ENCODE data around the gene DYNLRB1.
A peak's percentile ranks its signal among the peaks of the same experiment; 100 is the strongest.

DYNLRB1 gene

GRCh38 chr20:34522969-34523871, 7.0 kb downstream of the DYNLRB1 start:
- Mint-ChIP-seq H3K27ac (no peak overlapping the region), H3K36me3 (peaks cover 3% of the 10 kb centered on the region), H3K4me1 (ENCODE audit: low read depth) (peaks cover 45% of the 10 kb centered on the region), H3K27me3 (no peaks in the 10 kb centered on the region), H3K9me3 (ENCODE audit: low read depth) (no peaks in the 10 kb centered on the region), H3K4me3 (no peak overlapping the region)

- peaks cover 3% of the 10 kb centered on the region for H3K36me3 Mint-ChIP-seq
Measured at GRCh38 chr20:34524426-34524825, 8.2 kb downstream of the DYNLRB1 start.

GRCh38 chr20:34525342-34525708, 9.1 kb downstream of the DYNLRB1 start:
- peaks cover 3% of the 10 kb centered on the region for H3K36me3 Mint-ChIP-seq
- H3K4me1 Mint-ChIP-seq (ENCODE audit: low read depth) = peaks cover 30% of the 10 kb centered on the region
- H3K9me3 Mint-ChIP-seq (ENCODE audit: low read depth) = no peaks in the 10 kb centered on the region
- H3K27me3 Mint-ChIP-seq = no peaks in the 10 kb centered on the region
- H3K4me3 Mint-ChIP-seq = no peak overlapping the region
- H3K27ac Mint-ChIP-seq = no peak overlapping the region

More at GRCh38 chr20:34524426-34524825, 8.2 kb downstream of the DYNLRB1 start:
- Mint-ChIP-seq H3K4me1 (ENCODE audit: low read depth) (peaks cover 34% of the 10 kb centered on the region), H3K27me3 (no peaks in the 10 kb centered on the region), H3K4me3 (no peak overlapping the region), H3K27ac (no peak overlapping the region), H3K9me3 (ENCODE audit: low read depth) (no peaks in the 10 kb centered on the region)

GRCh38 chr20:34525709-34526416, 9.6 kb downstream of the DYNLRB1 start:
- H3K4me3 Mint-ChIP-seq = no peak overlapping the region
- no peaks in the 10 kb centered on the region for H3K9me3 Mint-ChIP-seq (ENCODE audit: low read depth)
- no peak overlapping the region for H3K27ac Mint-ChIP-seq
- peaks cover 32% of the 10 kb centered on the region for H3K4me1 Mint-ChIP-seq (ENCODE audit: low read depth)
- peaks cover 3% of the 10 kb centered on the region for H3K36me3 Mint-ChIP-seq
- no peaks in the 10 kb centered on the region for H3K27me3 Mint-ChIP-seq

GRCh38 chr20:34526466-34526865, 10.2 kb downstream of the DYNLRB1 start:
- peaks cover 3% of the 10 kb centered on the region for H3K36me3 Mint-ChIP-seq

GRCh38 chr20:34527016-34527415, 10.8 kb downstream of the DYNLRB1 start:
- no peak overlapping the region for H3K4me3 Mint-ChIP-seq
- no peak overlapping the region for H3K27ac Mint-ChIP-seq
- no peaks in the 10 kb centered on the region for H3K27me3 Mint-ChIP-seq
- H3K9me3 Mint-ChIP-seq (ENCODE audit: low read depth) = no peaks in the 10 kb centered on the region
- peaks cover 28% of the 10 kb centered on the region for H3K4me1 Mint-ChIP-seq (ENCODE audit: low read depth)
- peaks cover 1% of the 10 kb centered on the region for H3K36me3 Mint-ChIP-seq

More at GRCh38 chr20:34526466-34526865, 10.2 kb downstream of the DYNLRB1 start:
- no peak overlapping the region for H3K4me3 Mint-ChIP-seq
- peaks cover 31% of the 10 kb centered on the region for H3K4me1 Mint-ChIP-seq (ENCODE audit: low read depth)
- no peak overlapping the region for H3K27ac Mint-ChIP-seq
- no peaks in the 10 kb centered on the region for H3K27me3 Mint-ChIP-seq
- H3K9me3 Mint-ChIP-seq (ENCODE audit: low read depth) = no peaks in the 10 kb centered on the region

GRCh38 chr20:34528921-34529297, 12.7 kb downstream of the DYNLRB1 start:
- H3K9me3 Mint-ChIP-seq (ENCODE audit: low read depth) = no peaks in the 10 kb centered on the region
- no peaks in the 10 kb centered on the region for H3K36me3 Mint-ChIP-seq
- no peak overlapping the region for H3K27ac Mint-ChIP-seq
- H3K4me1 Mint-ChIP-seq (ENCODE audit: low read depth) = peaks cover 13% of the 10 kb centered on the region
- no peaks in the 10 kb centered on the region for H3K27me3 Mint-ChIP-seq
- no peak overlapping the region for H3K4me3 Mint-ChIP-seq

- no peaks in the 10 kb centered on the region for H3K36me3 Mint-ChIP-seq
- no peaks in the 10 kb centered on the region for H3K9me3 Mint-ChIP-seq (ENCODE audit: low read depth)
- H3K27ac Mint-ChIP-seq = no peak overlapping the region
- peaks cover 13% of the 10 kb centered on the region for H3K4me1 Mint-ChIP-seq (ENCODE audit: low read depth)
- no peaks in the 10 kb centered on the region for H3K27me3 Mint-ChIP-seq
- no peak overlapping the region for H3K4me3 Mint-ChIP-seq
Measured at GRCh38 chr20:34529742-34530141, 13.5 kb downstream of the DYNLRB1 start.

- H3K9me3 Mint-ChIP-seq (ENCODE audit: low read depth) = no peaks in the 10 kb centered on the region
- no peak overlapping the region for H3K27ac Mint-ChIP-seq
- peaks cover 11% of the 10 kb centered on the region for H3K4me1 Mint-ChIP-seq (ENCODE audit: low read depth)
- no peaks in the 10 kb centered on the region for H3K36me3 Mint-ChIP-seq
- H3K27me3 Mint-ChIP-seq = no peaks in the 10 kb centered on the region
- H3K4me3 Mint-ChIP-seq = no peak overlapping the region
Measured at GRCh38 chr20:34530342-34530741, 14.1 kb downstream of the DYNLRB1 start.

GRCh38 chr20:34531608-34532265, 15.5 kb downstream of the DYNLRB1 start:
- no peak overlapping the region for H3K4me3 Mint-ChIP-seq
- no peaks in the 10 kb centered on the region for H3K9me3 Mint-ChIP-seq (ENCODE audit: low read depth)
- H3K27ac Mint-ChIP-seq = peak overlapping the region; percentile 52
- H3K36me3 Mint-ChIP-seq = no peaks in the 10 kb centered on the region
- H3K4me1 Mint-ChIP-seq (ENCODE audit: low read depth) = peaks cover 10% of the 10 kb centered on the region
- no peaks in the 10 kb centered on the region for H3K27me3 Mint-ChIP-seq

GRCh38 chr20:34532320-34532719, 16.1 kb downstream of the DYNLRB1 start:
- Mint-ChIP-seq H3K27ac (no peak overlapping the region), H3K4me3 (no peak overlapping the region), H3K27me3 (no peaks in the 10 kb centered on the region), H3K9me3 (ENCODE audit: low read depth) (no peaks in the 10 kb centered on the region), H3K4me1 (ENCODE audit: low read depth) (peaks cover 10% of the 10 kb centered on the region), H3K36me3 (peaks cover 3% of the 10 kb centered on the region)

- H3K27ac Mint-ChIP-seq = no peak overlapping the region
Measured at GRCh38 chr20:34532756-34533155, 16.5 kb downstream of the DYNLRB1 start.

GRCh38 chr20:34534391-34535165, 18.4 kb downstream of the DYNLRB1 start:
- Mint-ChIP-seq H3K27me3 (no peaks in the 10 kb centered on the region), H3K9me3 (ENCODE audit: low read depth) (no peaks in the 10 kb centered on the region), H3K27ac (no peak overlapping the region), H3K4me3 (no peak overlapping the region), H3K4me1 (ENCODE audit: low read depth) (peaks cover 10% of the 10 kb centered on the region), H3K36me3 (peaks cover 3% of the 10 kb centered on the region)

More at GRCh38 chr20:34532756-34533155, 16.5 kb downstream of the DYNLRB1 start:
- H3K9me3 Mint-ChIP-seq (ENCODE audit: low read depth) = no peaks in the 10 kb centered on the region
- H3K36me3 Mint-ChIP-seq = peaks cover 3% of the 10 kb centered on the region
- no peak overlapping the region for H3K4me3 Mint-ChIP-seq
- H3K4me1 Mint-ChIP-seq (ENCODE audit: low read depth) = peaks cover 10% of the 10 kb centered on the region
- H3K27me3 Mint-ChIP-seq = no peaks in the 10 kb centered on the region

GRCh38 chr20:34535301-34535840, 19.1 kb downstream of the DYNLRB1 start:
- Mint-ChIP-seq H3K36me3 (peaks cover 3% of the 10 kb centered on the region), H3K9me3 (ENCODE audit: low read depth) (no peaks in the 10 kb centered on the region), H3K4me3 (no peak overlapping the region), H3K4me1 (ENCODE audit: low read depth) (peaks cover 8% of the 10 kb centered on the region), H3K27me3 (no peaks in the 10 kb centered on the region), H3K27ac (no peak overlapping the region)
